Measurements from ENCODE around the gene MAPRE2.

GRCh38 chr18:35182151-35182550 is 140.9 kb downstream of the MAPRE2 start:
- TF ChIP-seq CTCF (IDR thresholded peaks at IDR 0.05) = no peak
- TF ChIP-seq POLR2A (IDR thresholded peaks at IDR 0.05) = no peak

All from lower leg skin (tissue), 3 donors.